Duodenal mucosa (tissue), 2 donors: ENCODE results near the gene CACNA2D1.

Experiments used
- H3K27ac ChIP-seq: one replicate; pipeline ENCODE4 v1.7.0; 2013; ENCODE audit warnings: low read depth, low read length
- H3K27me3 ChIP-seq, 2 donors: one replicate each; pipeline ENCODE4 v1.7.0; 2013; ENCODE audit warnings: low read length in 2 of 2, control low read depth in 1 of 2; ENCODE audit not compliant: insufficient read depth in 2 of 2, control insufficient read depth in 1 of 2
- H3K36me3 ChIP-seq, 2 donors: one replicate each; pipeline ENCODE4 v1.7.0; 2013; ENCODE audit warnings: low read length in 2 of 2, control low read depth in 1 of 2; ENCODE audit not compliant: insufficient read depth in 2 of 2, control insufficient read depth in 1 of 2
- H3K4me1 ChIP-seq, 2 donors: one replicate each; pipeline ENCODE4 v1.7.0; 2013; ENCODE audit warnings: low read length in 2 of 2, control low read depth in 1 of 2; ENCODE audit not compliant: insufficient read depth in 2 of 2, control insufficient read depth in 1 of 2
- H3K4me3 ChIP-seq, 2 donors: one replicate each; pipeline ENCODE4 v1.7.0; 2013; ENCODE audit warnings: low read length in 2 of 2, low read depth in 1 of 2
- H3K9ac ChIP-seq, 2 donors: one replicate each; pipeline ENCODE4 v1.7.0; 2013; ENCODE audit warnings: low read length in 2 of 2, low read depth in 1 of 2
- H3K9me3 ChIP-seq, 2 donors: one replicate each; pipeline ENCODE4 v1.7.0; 2013; ENCODE audit warnings: low read length in 2 of 2, control low read depth in 1 of 2; ENCODE audit not compliant: control insufficient read depth in 1 of 2

CACNA2D1 gene

DNA sequence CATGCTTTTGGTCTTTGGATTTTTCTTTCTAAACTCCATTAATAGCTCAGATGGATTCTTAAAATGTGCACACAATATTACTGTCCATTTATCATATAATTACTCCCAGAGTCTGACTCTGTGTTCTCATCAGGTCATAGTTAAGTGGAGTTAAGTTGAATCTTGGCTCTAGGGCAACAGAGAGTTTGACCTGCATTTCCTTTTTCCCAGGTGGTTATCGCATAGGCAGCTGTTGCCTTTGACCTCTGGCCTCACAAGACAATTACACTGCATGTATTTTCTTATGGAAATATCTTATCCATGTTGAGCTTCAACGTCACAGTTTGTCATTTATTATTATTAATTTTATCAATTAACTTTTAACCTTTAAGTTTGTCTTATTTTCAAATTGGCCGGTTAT lies 436.3 kb downstream of the CACNA2D1 start:
- no peaks in the 10 kb centered on the region for H3K27me3 ChIP-seq
- H3K9me3 ChIP-seq: no peaks in the 10 kb centered on the region
- H3K4me3 ChIP-seq: no peak overlapping the region
- peaks cover 0 to 4% of the 10 kb centered on the region in 2 donors for H3K4me1 ChIP-seq
- H3K27ac ChIP-seq: no peak overlapping the region
- no peak overlapping the region for H3K9ac ChIP-seq
- H3K36me3 ChIP-seq: no peaks in the 10 kb centered on the region

DNA sequence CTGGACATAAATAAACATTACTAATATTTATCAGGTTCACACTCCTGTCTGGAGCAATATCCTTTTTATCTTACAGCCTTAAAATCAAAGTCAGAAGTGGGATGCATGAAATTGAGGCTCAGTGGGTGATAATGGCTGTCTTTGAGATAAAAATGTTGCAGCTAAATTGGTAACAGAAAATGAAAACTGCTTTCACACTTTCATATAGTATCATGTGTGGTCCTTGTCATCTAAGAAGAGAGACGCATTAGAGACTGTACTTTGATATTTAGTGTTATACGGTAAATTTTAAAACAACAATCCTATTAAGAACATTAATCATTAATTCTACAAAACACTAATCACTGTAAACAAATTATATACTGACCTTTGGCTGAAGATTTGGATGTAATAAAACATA lies 438.5 kb downstream of the CACNA2D1 start:
- H3K9ac ChIP-seq: no peak overlapping the region
- peaks cover 0 to 4% of the 10 kb centered on the region in 2 donors for H3K4me1 ChIP-seq
- H3K27me3 ChIP-seq: no peaks in the 10 kb centered on the region
- no peak overlapping the region for H3K4me3 ChIP-seq
- H3K36me3 ChIP-seq: no peaks in the 10 kb centered on the region
- no peaks in the 10 kb centered on the region for H3K9me3 ChIP-seq
- H3K27ac ChIP-seq: no peak overlapping the region

DNA sequence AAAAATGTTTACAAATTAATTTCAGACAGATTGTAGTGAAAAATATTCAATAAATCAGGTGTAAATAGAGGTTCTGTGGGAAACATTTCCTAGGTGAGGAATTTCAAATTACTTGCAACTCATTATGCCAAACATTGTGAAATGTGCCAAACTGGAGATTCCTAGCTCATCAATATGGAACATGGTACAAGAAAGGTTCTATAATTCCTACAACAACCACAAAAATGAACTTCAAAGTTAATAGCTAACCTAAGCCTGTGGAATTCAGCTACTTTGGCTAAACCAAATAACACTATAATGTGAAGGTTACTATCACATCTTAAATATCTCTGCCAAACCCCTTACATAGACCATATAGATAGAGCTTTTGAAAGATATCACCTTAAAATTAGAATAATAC lies 450.4 kb downstream of the CACNA2D1 start:
- Histone ChIP-seq H3K9ac (no peak overlapping the region), H3K36me3 (no peaks in the 10 kb centered on the region), H3K27ac (no peak overlapping the region), H3K27me3 (no peaks in the 10 kb centered on the region), H3K4me3 (no peak overlapping the region), H3K9me3 (no peaks in the 10 kb centered on the region), H3K4me1 (no peaks in the 10 kb centered on the region)

DNA sequence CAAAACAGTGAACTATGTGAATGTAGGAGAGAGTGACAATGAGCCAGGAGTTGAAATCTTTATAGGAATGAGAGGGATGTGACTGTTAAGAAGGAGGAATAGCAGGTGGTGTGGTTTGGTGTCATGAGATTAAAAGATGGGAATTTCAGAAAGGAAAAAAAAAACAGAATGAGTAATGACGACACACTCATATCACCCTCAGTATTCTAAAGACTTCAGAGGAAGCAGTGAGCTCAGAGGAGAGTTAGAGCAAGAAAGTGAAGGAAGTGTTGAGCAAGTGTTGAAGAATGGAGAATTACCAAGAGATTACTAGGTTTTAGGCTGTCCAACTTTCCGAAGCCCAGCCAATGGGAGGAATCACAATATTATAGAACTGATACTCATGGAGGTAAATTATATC lies 453.2 kb downstream of the CACNA2D1 start:
- no peak overlapping the region for H3K4me3 ChIP-seq
- no peaks in the 10 kb centered on the region for H3K27me3 ChIP-seq
- H3K9ac ChIP-seq: no peak overlapping the region
- no peak overlapping the region for H3K27ac ChIP-seq
- H3K36me3 ChIP-seq: no peaks in the 10 kb centered on the region
- no peaks in the 10 kb centered on the region for H3K4me1 ChIP-seq
- no peaks in the 10 kb centered on the region for H3K9me3 ChIP-seq

DNA sequence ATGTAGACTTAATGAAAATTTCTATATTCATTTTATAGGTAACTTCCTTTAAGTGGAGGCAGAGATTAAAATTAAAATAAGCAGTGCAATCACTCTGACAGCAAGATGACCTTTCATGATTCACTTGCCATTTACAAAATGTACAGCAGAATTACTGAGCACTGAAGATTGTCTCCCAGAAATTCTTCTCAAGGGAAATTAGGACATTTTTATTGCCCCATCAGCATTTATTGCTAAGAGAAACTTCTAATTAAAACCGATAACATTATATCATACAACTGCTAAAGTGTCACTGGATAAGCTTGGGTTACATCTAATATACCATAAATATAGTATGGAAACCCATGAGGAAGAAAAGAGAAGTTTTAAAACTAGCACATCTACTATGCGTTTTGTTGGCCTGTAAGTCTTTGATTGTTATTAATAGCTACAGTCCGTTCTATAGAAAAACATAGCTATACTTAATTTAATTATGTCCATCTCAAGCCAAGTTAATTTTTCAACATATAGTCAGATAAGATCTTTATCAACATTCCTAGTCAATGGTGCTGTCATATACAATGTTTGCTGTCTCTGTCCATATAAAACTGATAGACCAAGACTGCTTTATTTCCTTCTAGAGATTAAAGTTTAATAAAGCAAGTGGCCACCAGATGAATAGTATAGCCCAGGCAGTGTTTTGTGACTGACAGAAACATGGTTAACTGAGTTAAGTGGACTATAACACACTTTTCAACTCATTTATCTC lies 456.7 kb downstream of the CACNA2D1 start:
- no peak overlapping the region for H3K4me3 ChIP-seq
- no peak overlapping the region for H3K9ac ChIP-seq
- H3K4me1 ChIP-seq: no peaks in the 10 kb centered on the region
- no peaks in the 10 kb centered on the region for H3K27me3 ChIP-seq
- H3K36me3 ChIP-seq: no peaks in the 10 kb centered on the region
- no peaks in the 10 kb centered on the region for H3K9me3 ChIP-seq
- H3K27ac ChIP-seq: no peak overlapping the region

DNA sequence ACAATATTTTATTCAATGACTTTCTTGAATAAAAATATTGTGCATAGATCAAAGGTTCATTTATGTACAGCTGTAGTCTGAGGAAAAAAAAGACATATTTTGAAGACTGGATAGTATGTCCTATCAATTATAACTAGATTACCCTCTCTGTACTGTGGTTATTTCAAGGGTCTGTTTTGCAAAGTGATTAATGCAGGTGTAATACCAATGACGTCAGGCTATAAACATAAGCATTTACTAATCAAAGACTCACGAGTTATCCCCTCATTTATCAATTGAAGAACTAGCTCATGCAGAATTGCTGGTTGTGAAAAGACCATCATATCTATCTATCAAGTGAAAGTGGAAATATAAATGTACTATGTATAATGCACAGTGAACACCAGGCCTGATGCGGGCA lies 460.2 kb downstream of the CACNA2D1 start:
- Histone ChIP-seq H3K27ac (no peak overlapping the region), H3K4me1 (no peaks in the 10 kb centered on the region), H3K36me3 (no peaks in the 10 kb centered on the region), H3K27me3 (no peaks in the 10 kb centered on the region), H3K9me3 (no peaks in the 10 kb centered on the region), H3K4me3 (no peak overlapping the region), H3K9ac (no peak overlapping the region)

DNA sequence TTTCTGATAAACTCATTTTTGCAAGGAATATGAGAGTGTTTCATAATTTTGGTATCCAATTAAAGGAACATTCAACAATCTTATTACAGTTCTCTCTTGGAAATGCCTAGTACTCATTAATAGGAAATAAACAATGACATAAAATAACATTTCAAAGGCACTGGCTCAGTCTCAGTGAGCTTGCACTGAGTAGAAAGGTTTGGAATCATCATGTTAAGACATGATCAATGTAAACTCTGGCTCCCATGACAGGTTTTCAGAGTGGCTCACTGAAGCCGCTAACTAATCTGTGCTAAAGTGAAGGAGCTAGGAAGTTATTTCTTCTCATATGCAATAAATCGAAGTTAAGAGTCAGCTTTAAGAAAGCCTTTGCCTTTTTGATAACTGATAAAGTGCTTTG lies 470.5 kb downstream of the CACNA2D1 start:
- H3K9ac ChIP-seq: no peak overlapping the region
- H3K9me3 ChIP-seq: no peaks in the 10 kb centered on the region
- no peaks in the 10 kb centered on the region for H3K4me1 ChIP-seq
- no peaks in the 10 kb centered on the region for H3K27me3 ChIP-seq
- peaks cover 0 to 2% of the 10 kb centered on the region in 2 donors for H3K36me3 ChIP-seq
- H3K27ac ChIP-seq: no peak overlapping the region
- H3K4me3 ChIP-seq: no peak overlapping the region

DNA sequence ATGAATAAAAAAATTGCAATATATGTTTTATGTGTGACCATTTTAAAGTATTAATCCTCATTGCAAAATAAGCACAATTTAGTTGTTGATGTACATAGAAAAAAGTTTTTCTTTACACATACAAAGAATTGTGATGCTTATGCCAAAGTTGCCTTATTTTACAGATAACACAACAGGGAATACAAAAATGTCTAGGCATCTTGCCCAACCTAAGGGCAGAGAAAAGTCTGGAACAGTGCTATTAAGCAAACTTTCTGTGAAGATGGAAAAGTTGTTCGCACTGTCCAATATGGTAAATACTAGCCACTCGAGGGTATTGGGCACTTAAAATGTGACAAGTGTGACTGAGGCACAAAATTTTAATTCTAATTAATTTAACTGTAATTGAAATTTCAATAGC lies 483.6 kb downstream of the CACNA2D1 start:
- H3K9ac ChIP-seq: no peak overlapping the region
- H3K27me3 ChIP-seq: no peaks in the 10 kb centered on the region
- H3K27ac ChIP-seq: no peak overlapping the region
- H3K36me3 ChIP-seq: no peaks in the 10 kb centered on the region
- H3K9me3 ChIP-seq: no peaks in the 10 kb centered on the region
- H3K4me1 ChIP-seq: no peaks in the 10 kb centered on the region
- H3K4me3 ChIP-seq: no peak overlapping the region

DNA sequence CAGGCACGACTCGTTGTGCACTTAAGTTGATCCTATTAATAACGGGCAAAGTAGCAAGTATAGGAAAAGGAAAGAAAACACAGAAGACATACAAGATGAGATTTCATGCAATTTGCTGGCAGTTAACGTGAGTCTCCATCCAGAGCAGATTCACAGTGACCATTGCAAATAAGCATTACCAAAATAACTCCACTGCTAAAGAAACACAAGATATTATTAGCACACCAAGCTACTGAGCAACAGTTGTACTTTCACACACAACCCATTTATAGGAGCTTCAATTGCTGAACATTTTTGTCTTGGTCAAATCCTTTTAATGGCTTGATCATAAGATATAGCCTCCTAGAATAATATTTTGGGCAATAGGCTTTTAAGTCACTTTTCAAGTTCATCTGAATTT lies 486.1 kb downstream of the CACNA2D1 start:
- H3K9me3 ChIP-seq: no peaks in the 10 kb centered on the region
- no peaks in the 10 kb centered on the region for H3K4me1 ChIP-seq
- H3K27me3 ChIP-seq: no peaks in the 10 kb centered on the region
- no peak overlapping the region for H3K27ac ChIP-seq
- H3K9ac ChIP-seq: no peak overlapping the region
- H3K36me3 ChIP-seq: no peaks in the 10 kb centered on the region
- no peak overlapping the region for H3K4me3 ChIP-seq

DNA sequence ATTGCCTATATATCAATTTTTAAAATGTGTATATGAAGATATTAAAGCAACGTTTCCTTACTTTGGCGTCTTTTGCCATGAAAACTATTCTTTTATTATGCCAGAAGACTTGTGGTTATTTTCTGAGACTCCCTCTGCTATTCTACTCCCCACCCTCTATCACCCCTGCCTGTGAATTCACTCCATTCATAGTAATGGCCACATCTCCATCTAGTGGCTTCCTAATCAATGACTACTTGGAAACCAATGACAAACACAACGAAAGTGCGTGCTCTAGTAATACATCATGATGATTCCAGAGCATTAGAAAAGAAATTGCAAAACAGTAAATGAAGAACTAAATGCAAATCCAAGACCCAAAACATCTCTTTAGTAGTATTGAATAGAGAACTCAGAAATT lies 487.1 kb downstream of the CACNA2D1 start:
- H3K36me3 ChIP-seq: no peaks in the 10 kb centered on the region
- no peak overlapping the region for H3K4me3 ChIP-seq
- H3K4me1 ChIP-seq: no peaks in the 10 kb centered on the region
- no peak overlapping the region for H3K27ac ChIP-seq
- H3K9me3 ChIP-seq: no peaks in the 10 kb centered on the region
- H3K27me3 ChIP-seq: no peaks in the 10 kb centered on the region
- no peak overlapping the region for H3K9ac ChIP-seq

DNA sequence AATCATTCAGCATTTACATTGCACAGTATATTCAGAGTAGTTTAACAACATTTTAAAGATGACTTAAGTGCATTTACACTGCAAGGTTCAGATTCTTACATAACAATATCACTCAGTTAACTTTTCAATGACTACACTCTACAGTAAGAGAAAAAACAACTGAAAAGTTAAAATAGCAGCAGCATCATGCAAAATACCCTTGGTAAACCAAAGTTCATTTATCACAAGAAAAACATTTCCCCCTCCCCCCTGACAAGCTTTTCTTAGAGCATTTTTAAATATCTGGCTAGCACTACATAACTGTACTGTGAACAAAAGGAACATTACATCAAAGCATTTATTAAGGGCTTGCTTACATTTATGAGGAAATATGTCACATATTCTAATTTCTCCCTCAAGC lies 494.3 kb downstream of the CACNA2D1 start:
- Histone ChIP-seq H3K9me3 (no peaks in the 10 kb centered on the region), H3K4me1 (no peaks in the 10 kb centered on the region), H3K9ac (no peak overlapping the region), H3K36me3 (no peaks in the 10 kb centered on the region), H3K27ac (no peak overlapping the region), H3K4me3 (no peak overlapping the region), H3K27me3 (no peaks in the 10 kb centered on the region)
